Measurements from ENCODE around the gene EYA4.

EYA4 gene

DNA sequence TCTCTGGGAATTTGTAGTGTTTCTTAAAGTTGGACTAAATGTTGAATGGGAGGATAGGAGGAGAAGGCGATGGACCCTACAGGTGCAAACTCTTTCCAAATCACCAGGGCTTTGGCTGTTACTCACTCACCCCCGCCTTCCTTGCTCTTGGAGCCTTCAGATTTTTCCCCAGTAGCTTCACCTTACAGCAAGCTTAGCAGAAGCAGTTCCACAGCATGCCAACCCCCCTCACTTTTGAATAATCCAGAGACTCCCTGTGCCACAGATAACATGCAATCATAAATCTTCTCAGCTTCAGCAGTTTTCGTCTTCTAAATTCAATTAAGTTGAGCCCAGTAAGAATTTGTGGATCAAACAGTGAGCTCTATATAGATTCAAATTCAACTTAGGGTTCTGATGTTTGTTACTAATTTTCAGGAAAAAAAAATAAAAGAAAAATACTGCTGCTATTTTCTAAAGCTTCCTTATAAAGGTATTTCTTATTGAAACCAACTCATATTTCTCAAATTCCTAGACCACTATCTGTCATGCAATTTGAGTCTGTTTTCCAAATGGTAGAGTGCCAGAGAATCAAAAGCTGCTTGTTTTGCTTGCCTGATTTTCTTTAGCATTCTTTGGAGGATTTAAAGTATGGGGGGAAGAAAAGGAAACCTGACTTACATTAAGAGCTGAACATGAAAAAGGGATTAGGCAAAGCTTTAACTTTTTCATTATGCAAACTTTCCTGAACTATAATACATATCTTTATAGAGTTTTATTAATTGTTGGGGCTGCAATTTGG, 166.4 kb downstream of the EYA4 start:
- DNase-seq (ENCODE audit: low spot score), result no peak

DNA sequence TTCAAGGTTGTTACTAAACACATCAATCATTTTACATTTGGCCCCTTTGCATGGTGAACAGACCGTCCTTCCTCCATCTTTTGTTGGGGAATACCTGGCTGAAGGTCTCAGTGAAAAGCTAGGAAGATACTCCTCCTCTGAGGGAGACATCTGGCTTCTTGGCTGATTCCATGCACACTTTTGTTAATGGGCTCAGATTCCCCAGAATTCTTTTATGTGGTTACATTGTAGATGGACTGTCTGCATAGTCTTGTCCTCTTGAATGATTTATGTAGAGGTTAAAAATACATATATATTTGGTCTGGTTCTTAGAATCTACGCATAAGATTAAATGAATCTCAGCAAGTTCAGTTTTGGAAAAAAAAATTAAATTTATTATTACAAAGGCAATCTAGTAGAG, 167.0 kb downstream of the EYA4 start:
- DNase-seq (ENCODE audit: low spot score), result no peak

DNA sequence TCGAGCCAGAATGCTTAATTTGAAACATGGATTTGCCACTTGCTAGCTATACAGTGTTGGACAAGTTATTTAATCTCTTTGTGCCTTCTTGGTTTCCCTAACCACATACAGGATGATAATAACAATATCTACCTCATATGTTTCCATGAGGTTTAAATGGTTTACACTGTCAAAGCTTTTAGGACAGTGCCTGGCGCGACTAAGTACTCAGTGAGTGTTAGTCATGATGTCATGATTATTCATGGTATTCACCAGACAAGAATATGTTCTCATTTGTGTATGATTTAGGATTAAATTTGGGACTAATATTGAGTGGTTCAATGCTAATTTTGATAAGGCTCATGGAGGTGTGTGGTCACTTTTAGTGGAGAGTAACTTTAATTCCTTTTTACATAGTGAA, 167.4 kb downstream of the EYA4 start:
- DNase-seq (ENCODE audit: low spot score), result no peak

- no peak for DNase-seq (ENCODE audit: low spot score)
Observed at GRCh38 chr6:133410638-133411435, 169.7 kb downstream of the EYA4 start.

- no peak for DNase-seq (ENCODE audit: low spot score)
Observed at GRCh38 chr6:133411757-133412156, 170.6 kb downstream of the EYA4 start.

DNA sequence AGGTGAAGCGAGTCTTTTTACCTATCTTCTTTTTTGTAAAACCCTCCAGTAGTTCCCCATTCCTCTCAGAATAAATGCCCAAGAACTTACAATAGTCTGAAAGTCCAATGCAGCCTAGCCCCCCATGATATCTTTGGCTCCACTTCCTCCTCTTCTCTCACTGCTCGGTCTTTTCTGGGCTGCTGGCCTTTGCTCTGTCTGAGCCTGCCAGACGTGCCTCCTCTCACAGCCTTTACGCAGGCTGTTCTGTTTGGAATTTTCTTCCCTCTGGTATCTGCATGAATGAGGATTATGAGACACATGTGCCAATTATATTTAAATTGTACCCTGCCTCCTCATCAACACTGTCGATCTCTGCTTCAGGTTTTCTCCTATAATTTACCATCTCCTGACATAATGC, 174.1 kb downstream of the EYA4 start:
- no peak for DNase-seq (ENCODE audit: low spot score)

DNA sequence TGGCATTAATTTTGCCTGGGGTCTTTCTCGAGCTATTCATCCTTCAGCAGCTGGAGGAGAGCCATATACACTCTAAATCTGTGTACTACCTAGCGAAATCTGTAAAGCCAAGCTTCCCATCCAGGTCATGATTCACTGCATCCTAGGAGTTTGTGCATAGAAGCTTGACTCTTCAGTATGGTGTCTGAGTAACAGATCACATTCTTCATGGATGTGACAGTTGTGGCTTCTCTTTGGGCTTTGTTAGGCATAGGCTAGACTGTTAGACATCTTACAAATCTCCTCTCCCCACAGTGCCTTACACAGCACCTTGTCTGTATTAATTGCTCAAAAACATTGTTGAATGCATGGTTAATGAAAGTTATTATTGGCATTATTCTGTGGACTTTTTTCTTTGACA, 177.0 kb downstream of the EYA4 start:
- DNase-seq (ENCODE audit: low spot score), result no peak

DNA sequence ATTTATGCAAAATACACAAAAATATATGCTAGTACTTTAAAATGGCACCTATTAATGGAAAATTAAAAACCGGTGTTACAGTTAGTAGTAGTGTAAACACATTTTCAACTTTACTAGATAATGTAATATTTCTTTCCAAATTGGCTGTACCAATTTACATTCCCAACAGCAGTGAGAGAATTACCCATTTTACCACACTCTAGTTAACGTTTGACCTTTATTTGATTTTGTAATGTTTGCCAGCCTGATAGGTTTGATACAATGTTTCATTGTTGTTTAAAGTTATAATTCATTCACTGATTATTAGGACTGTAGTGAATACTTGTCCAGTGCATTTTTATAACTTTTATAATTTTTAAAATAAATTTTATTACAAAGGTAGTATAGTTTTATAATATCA, 182.1 kb downstream of the EYA4 start:
- no peak for DNase-seq (ENCODE audit: low spot score)

DNA sequence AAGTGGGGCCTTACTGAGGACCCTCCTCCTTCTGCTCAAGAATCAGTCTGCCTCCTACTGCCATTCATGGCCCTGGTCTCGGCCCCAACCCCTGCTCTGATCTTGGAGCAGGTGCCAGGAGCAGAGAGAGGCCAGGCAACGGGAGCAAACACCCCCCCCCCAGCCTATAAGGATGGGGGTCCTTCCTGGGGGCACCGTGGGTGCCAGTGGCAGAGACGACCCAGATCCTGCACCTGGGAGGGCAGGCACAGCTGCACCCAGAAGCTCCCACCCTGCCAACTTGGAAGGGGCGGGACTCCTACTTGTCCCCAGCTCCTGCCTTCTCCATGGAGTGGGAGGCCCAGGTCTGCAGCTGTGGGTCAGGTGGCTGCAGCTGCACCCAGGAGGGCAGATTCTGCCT, 183.2 kb downstream of the EYA4 start:
- DNase-seq (ENCODE audit: low spot score), result no peak

DNA sequence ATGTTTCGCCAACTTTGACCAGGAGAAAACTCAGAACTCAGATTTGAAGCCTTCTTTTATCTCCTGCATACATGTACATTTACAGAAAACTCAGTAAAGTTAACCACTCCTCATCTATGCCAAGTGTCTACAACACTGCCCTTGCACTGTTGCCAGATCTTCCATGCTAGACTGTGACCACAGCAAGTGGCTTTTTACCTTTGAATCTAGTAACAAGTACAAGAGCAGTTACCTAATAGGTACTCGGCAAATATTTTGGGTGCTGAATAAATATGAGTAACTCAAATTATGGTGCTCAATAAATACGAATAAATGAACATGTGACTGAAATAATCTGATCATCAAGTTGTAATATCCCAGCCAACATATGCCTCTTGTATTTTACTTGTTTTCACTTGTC, 184.9 kb downstream of the EYA4 start:
- DNase-seq (ENCODE audit: low spot score), result no peak

GRCh38 chr6:133428295-133428694, 187.1 kb downstream of the EYA4 start:
- DNase-seq (ENCODE audit: low spot score), result no peak

GRCh38 chr6:133430530-133430929, 189.4 kb downstream of the EYA4 start:
- no peak for DNase-seq (ENCODE audit: low spot score)

DNA sequence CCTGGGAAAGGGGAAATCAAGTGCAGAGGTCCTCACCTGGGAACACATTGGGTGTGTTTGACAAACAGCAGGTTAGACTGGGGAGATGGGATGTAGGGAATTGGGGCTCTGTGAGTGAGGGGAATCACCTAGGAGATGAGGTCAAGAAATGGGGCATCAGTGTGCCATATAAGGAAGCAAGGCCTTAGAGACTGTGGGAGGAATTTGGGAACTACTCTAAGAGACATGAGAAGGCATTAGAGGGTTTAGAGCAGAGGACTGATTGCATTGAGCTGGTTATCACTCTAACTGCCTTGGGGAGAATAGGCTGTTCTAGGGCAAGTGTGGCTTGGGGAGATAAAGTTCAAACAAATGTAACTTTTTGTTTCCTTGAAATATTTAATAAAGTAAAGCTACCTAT, 189.9 kb downstream of the EYA4 start:
- DNase-seq (ENCODE audit: low spot score), result no peak

GRCh38 chr6:133432021-133432989, 191.1 kb downstream of the EYA4 start:
- no peak for DNase-seq (ENCODE audit: low spot score)

GRCh38 chr6:133435065-133435728, 194.0 kb downstream of the EYA4 start:
- DNase-seq (ENCODE audit: low spot score), result no peak

DNA sequence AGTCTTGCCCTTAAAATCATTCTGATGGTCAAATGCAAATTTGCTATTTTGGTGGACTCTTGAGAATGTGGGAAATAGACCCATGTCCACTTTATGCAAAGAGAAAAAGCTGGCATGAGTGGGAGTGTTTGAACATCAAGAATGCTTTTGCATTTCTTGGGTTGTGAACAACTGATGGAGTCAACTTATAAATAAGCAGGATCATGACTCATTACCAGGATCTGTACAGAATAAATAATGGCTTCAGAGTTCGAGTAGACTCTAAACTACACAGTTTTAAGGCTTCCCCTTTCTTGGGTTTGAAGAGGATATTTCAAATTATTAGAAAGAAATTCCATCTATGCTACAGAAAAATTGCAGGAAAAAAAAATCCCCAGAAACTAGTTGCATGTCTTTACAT, 195.5 kb downstream of the EYA4 start:
- no peak for DNase-seq (ENCODE audit: low spot score)

DNA sequence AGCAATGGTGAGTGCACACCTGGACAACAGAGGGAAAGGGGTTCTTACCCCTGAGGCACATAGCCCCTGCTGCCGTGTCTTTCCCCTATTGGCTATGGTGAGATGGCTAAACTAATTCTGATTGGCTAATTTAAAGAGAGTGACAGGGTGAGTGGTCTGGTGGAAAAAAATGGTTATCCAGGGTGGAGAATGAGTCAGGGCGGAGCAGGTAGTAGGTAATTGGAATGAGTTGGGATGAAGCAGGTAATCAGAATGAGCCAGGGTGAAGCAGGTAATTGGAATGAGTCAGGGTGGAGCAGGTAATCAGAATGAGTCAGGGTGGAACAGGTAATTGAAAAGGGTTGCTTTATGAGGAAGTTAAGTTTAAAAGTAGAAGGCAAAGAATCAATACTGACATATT, 200.3 kb downstream of the EYA4 start:
- DNase-seq (ENCODE audit: low spot score), result no peak

DNA sequence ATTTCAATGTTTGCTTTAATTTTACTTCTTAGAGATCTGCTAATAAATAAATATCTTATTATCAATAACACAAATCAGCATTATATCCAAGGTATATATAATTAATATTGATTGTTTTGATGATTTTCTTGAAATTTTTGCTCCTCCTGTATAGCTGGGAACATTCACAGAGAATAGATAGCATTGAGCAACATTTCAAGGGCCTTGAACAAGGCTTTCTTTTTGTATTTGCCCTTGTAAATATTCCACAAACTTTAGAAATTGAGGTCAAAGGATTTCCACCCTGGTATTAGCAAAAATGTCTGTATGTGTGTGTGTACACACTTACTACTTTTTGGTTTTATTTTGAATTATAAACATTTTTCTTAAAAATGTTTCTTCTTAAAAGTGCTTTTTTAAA, 205.6 kb downstream of the EYA4 start:
- no peak for DNase-seq (ENCODE audit: low spot score)

DNA sequence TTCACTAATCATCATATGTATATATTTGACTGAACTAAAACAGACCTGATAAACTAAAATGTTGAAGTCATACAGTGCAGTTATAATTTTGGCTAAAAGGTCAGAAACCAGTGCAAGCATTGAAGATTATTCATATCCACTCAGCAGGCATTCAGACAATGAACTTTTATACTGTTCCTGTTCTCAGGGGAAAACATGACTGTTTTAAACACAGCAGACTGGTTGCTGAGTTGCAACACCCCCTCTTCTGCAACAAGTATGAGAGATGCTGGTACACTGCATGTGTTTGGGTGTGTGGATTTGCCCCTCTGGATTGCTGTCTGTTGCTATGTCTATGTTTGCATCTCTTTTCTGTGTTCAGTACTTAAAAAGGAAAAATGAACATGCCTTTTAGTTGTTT, 206.8 kb downstream of the EYA4 start:
- DNase-seq (ENCODE audit: low spot score), result no peak

- DNase-seq (ENCODE audit: low spot score), result no peak
Observed at GRCh38 chr6:133456439-133456838, 215.3 kb downstream of the EYA4 start.

DNA sequence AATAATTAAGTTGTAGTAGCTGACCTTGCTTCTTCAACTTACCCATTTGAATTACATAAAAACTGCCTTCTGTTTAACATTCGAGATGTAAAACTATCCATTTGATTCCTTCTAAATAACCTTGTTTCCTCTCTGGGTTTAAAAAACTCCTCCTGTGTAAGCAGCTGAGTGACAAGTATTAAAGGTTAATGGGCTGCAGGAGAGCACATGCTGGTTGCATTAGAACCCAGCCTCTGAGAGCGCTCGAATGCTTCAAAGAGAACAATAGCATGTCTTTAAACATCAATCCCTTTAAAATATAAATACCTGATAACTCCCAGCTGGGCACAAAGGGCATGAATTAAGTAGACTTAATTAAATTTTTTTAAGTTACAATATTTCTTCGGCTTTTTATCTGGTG, 215.8 kb downstream of the EYA4 start:
- DNase-seq (ENCODE audit: low spot score), result no peak

DNA sequence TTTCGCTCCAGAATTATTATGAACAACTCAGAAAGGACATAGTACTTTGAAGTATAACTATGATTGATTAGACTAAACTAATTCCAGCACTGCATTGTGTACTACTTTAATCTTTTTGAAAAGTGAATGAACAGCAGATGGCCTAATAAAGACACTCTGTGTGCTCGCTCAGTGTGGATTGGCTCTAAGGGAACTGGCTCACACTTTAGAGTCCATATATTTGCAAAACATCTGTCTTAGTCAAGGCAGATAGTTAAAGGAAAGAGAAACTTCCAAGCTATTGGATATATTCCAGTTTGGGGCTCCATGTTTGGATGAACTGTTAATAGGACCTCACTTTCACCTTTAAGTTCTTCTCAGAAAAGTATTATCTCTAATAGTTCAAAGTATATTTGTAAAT, 218.9 kb downstream of the EYA4 start:
- DNase-seq (ENCODE audit: low spot score), result no peak

Measured in NAMALWA (cell line).